AG04450 (cell line): ENCODE results near the gene XCL1. TPM values are rescaled to one million over a fixed set of nuclear protein-coding genes. Genes with fewer than 3 reads are reported as not detected.

Experiments used
- CTCF ChIA-PET: fragments of 300-600, 350-600 bp; formaldehyde crosslinking; extraction: SDS; loops from one replicate; lab custom pipeline; 2022; ENCODE audit warnings: antibody characterized with exemption, inconsistent platforms; lab: Charles Lee
- POLR2A ChIA-PET: fragments of 350-600 bp; formaldehyde crosslinking; extraction: SDS; loops from one replicate; lab custom pipeline; 2021; ENCODE audit warnings: antibody characterized with exemption, inconsistent platforms; lab: Yijun Ruan, JAX
- DNase-seq: peaks from one replicate; pipeline ENCODE4 v3.0.0-alpha.2; 2011; ENCODE audit warnings: low read depth, low spot score
- H3K27ac ChIP-seq: one replicate; pipeline ENCODE4 v1.5.1; 2012; ENCODE audit warnings: low read depth, low read length, control low read depth
- H3K27me3 ChIP-seq: one replicate; pipeline ENCODE4 v1.6.0; 2012; ENCODE audit warnings: low read length; ENCODE audit not compliant: control insufficient read depth, insufficient read depth
- H3K4me3 ChIP-seq: 2 replicates; pipeline ENCODE4 v1.5.1; 2011; ENCODE audit warnings: mild to moderate bottlenecking, low read depth, low read length, control low read depth
- H3K9me3 ChIP-seq: 2 replicates; pipeline ENCODE4 v1.5.1; 2012; ENCODE audit warnings: low read length; ENCODE audit not compliant: control insufficient read depth, insufficient read depth
- polyA plus RNA-seq: library from polyadenylated mRNA; depleted of rRNA; stranded (reverse); fragments of >200 nt; gene quantifications from 2 replicates; pipeline ENCODE4 v1.2.3, GENCODE V29; 2011
- TF ChIP-seq, protein P1 (sequence below): IDR thresholded peaks from 2 replicates; pipeline ENCODE4 v1.5.1; 2011; ENCODE audit warnings: low read depth, low read length, control low read depth, inconsistent platforms

Gene XCL1
- polyA plus RNA-seq, 1 experiment: not detected

DNA sequence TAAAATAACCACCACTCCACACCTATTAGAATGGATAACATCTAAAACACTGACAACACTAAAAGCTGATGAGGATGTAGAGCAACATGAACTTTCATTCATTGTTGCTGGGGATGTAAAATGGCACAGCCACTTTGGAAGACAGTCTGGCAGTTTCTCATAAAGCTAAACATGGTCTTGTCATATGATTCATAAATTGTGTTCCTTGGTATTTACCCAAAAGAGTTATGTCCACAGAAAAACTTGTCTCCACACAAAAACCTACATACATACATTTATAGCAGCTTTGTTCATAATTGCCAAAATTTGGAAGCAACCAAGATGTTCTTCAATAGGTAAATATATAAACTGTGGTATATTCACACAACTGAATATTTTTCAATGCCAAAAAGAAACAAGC lies 16.0 kb upstream of the XCL1 start:
- DNase-seq: no peak
- Histone ChIP-seq H3K9me3 (no peaks in the 10 kb centered on the region), H3K4me3 (no peak overlapping the region), H3K27me3 (no peaks in the 10 kb centered on the region), H3K27ac (no peak overlapping the region)
- ChIA-PET POLR2A (no interaction called here), CTCF (interaction anchor here (1.0 kb wide), 1 partner anchor 217 kb away, joined by 4 read pairs; no protein-coding TSS in a partner anchor)
- TF ChIP-seq, protein P1, sequence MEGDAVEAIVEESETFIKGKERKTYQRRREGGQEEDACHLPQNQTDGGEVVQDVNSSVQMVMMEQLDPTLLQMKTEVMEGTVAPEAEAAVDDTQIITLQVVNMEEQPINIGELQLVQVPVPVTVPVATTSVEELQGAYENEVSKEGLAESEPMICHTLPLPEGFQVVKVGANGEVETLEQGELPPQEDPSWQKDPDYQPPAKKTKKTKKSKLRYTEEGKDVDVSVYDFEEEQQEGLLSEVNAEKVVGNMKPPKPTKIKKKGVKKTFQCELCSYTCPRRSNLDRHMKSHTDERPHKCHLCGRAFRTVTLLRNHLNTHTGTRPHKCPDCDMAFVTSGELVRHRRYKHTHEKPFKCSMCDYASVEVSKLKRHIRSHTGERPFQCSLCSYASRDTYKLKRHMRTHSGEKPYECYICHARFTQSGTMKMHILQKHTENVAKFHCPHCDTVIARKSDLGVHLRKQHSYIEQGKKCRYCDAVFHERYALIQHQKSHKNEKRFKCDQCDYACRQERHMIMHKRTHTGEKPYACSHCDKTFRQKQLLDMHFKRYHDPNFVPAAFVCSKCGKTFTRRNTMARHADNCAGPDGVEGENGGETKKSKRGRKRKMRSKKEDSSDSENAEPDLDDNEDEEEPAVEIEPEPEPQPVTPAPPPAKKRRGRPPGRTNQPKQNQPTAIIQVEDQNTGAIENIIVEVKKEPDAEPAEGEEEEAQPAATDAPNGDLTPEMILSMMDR: no peak

DNA sequence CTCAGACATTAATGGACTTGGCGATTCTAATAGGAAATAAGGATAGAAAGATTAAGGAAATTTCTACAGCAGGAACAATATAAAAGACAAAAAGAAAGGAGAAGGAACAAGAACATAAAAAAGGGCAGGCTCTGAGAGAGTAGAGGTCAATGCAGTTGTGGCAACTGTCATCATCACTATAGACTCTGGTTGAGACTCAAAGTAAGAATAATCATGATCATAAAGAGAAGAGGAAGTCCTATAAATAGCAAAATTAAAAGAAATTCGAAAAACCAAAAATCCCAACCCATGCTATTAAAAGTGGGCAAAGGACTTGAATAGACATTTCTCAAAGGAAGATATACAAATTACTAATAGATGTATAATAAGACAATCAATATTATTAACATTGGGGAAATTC lies 14.4 kb upstream of the XCL1 start:
- ChIA-PET CTCF (no interaction called here), POLR2A (no interaction called here)
- DNase-seq: no peak
- TF ChIP-seq, protein P1: no peak
- Histone ChIP-seq H3K4me3 (no peak overlapping the region), H3K9me3 (no peaks in the 10 kb centered on the region), H3K27ac (no peak overlapping the region), H3K27me3 (no peaks in the 10 kb centered on the region)

DNA sequence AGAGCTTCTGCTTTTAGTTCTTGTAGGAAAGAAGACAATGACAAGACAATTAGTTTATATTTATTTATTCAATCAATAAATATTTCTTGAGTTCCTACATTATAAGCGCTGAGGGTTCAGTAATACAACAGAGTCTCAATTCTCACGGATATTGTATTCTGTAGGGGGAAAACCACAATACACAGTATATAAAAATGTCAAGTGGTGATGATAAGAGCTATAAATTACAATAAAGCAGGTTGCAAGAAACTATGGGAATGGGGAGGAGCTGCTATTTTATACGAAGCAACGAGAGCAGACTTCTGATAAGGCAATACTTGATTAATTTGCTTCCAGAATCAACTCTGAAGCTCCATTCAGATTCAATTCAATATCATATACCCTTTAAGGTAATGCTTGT lies 10.6 kb upstream of the XCL1 start:
- ChIA-PET POLR2A (no interaction called here), CTCF (no interaction called here)
- Histone ChIP-seq H3K9me3 (no peaks in the 10 kb centered on the region), H3K27ac (no peak overlapping the region), H3K4me3 (no peak overlapping the region), H3K27me3 (no peaks in the 10 kb centered on the region)
- no peak for DNase-seq
- TF ChIP-seq, protein P1: no peak

DNA sequence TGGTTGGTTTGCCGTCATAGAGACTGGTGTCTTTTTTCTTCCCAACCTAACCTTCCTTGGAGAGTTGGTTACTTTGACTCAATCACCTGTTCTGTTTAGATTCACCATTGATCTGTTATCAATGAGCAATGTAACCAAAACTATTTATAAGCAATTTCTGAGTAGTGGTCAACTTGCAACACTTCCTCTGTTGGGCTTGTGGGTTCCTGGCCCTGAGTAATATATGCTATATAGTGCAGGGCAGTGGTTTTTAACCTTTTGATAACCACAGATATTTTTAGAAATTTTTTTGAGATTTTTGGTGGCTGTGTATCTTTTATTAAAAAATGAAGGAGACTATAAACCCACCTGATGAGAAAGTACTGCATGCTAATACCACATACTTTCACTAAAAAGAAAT lies 9.4 kb upstream of the XCL1 start:
- no peak for DNase-seq
- ChIA-PET POLR2A (no interaction called here), CTCF (interaction anchor here (0.6 to 1.2 kb wide), 3 partner anchors 128 to 1165 kb away, joined by 3 to 6 read pairs (median 4); no protein-coding TSS in a partner anchor)
- TF ChIP-seq, protein P1: no peak
- no peaks in the 10 kb centered on the region for H3K27me3 ChIP-seq
- H3K4me3 ChIP-seq: no peak overlapping the region
- H3K27ac ChIP-seq: no peak overlapping the region
- H3K9me3 ChIP-seq: no peaks in the 10 kb centered on the region

DNA sequence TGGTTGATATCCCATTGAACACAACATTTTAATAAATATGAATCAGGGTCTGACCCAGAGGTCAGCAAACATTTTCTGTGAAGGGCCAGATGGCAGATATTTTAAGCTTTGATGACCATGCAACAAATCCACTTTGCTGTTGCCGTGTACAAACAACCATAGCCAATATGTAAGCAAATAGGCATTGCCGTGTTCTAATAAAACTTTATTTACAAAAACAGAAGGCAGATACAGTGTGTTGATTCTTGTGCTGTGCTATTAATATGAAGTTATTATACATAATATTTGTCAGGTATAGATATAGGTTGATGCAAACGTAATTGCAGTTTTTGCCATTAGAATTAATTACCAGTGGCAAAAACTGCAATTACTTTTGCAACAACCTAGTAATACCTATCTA lies 8.8 kb upstream of the XCL1 start:
- ChIA-PET CTCF (interaction anchor here (0.9 to 1.2 kb wide), 2 partner anchors 129 to 225 kb away, joined by 4 to 6 read pairs; no protein-coding TSS in a partner anchor), POLR2A (no interaction called here)
- H3K27me3 ChIP-seq: no peaks in the 10 kb centered on the region
- no peak overlapping the region for H3K4me3 ChIP-seq
- no peak for DNase-seq
- H3K9me3 ChIP-seq: no peaks in the 10 kb centered on the region
- TF ChIP-seq, protein P1: no peak
- no peak overlapping the region for H3K27ac ChIP-seq
